Calu3 (cell line): Measurements from ENCODE around the gene RIOX2. TPM values are rescaled to one million over a fixed set of nuclear protein-coding genes. Genes with fewer than 3 reads are reported as not detected.

Experiments
- Bru-seq: library from RNA; stranded (reverse); fragments of 400-500 nt; gene quantifications from one replicate; lab custom pipeline; 2021; lab: Mats Ljungman, UMichigan
- BruChase-seq, 2 experiments: library from RNA; stranded (reverse); fragments of 400-500 nt; gene quantifications; one replicate each; lab custom pipeline; 2021; lab: Mats Ljungman, UMichigan
- BruUV-seq: library from RNA; stranded (reverse); fragments of 400-500 nt; replicated peaks from 2 replicates; lab custom pipeline; 2021; lab: Mats Ljungman, UMichigan
- CTCF ChIA-PET: fragments of 300-600 bp; sonication (Branson Sonifier 250); formaldehyde crosslinking; loops from one replicate; lab custom pipeline; 2022; ENCODE audit warnings: antibody characterized with exemption; lab: Charles Lee
- DNase-seq: peaks from one replicate; pipeline ENCODE4 v3.0.0; 2022
- H3K27ac Mint-ChIP-seq: one replicate; pipeline ENCODE4 v1.8.0; 2022; ENCODE audit warnings: mixed read lengths; ENCODE audit not compliant: unreplicated experiment
- H3K27me3 Mint-ChIP-seq: one replicate; pipeline ENCODE4 v1.8.0; 2022; ENCODE audit warnings: mixed read lengths; ENCODE audit not compliant: unreplicated experiment
- H3K36me3 Mint-ChIP-seq: one replicate; pipeline ENCODE4 v1.8.0; 2022; ENCODE audit warnings: mild to moderate bottlenecking, moderate library complexity, mixed read lengths; ENCODE audit not compliant: insufficient read depth, unreplicated experiment
- H3K4me1 Mint-ChIP-seq: one replicate; pipeline ENCODE4 v1.8.0; 2022; ENCODE audit warnings: mild to moderate bottlenecking, low read depth, mixed read lengths; ENCODE audit not compliant: unreplicated experiment
- H3K4me3 Mint-ChIP-seq: one replicate; pipeline ENCODE4 v1.8.0; 2022; ENCODE audit warnings: mild to moderate bottlenecking, low read depth, moderate library complexity, mixed read lengths; ENCODE audit not compliant: unreplicated experiment
- H3K9me3 Mint-ChIP-seq: one replicate; pipeline ENCODE4 v1.8.0; 2022; ENCODE audit warnings: low read depth, mixed read lengths; ENCODE audit not compliant: unreplicated experiment
- CTCF ChIP-seq: fragments of 200-600 bp; IDR thresholded peaks from one replicate; pipeline ENCODE4 v1.8.0; 2022; ENCODE audit warnings: antibody characterized with exemption; ENCODE audit not compliant: unreplicated experiment
- intact Hi-C: fragments of 100-400 bp; cut with micrococcal nuclease; formaldehyde crosslinking; loops from one replicate; pipeline ENCODE4 v1.10.0; 2022; ENCODE audit not compliant: unreplicated experiment
- long read RNA-seq: library from polyadenylated mRNA; stranded (forward); transcript quantifications from one replicate; pipeline ENCODE4 v2.0.0, GENCODE V29; 2022
- total RNA-seq: library from RNA; stranded (reverse); gene quantifications from 2 replicates; pipeline ENCODE4 v1.2.3, GENCODE V29; 2022

The RIOX2 gene
- total RNA-seq: 32.1 and 36.3 TPM in 2 replicates
- Bru-seq, nascent RNA: percentile 82 among the genes with signal in this experiment
- percentile 74 among the genes with signal in this experiment for BruChase-seq, experiment 1, labeled RNA remaining after a 6-hour chase
- percentile 74 among the genes with signal in this experiment for BruChase-seq, experiment 2, labeled RNA remaining after a 2-hour chase
- long read RNA-seq, transcript RIOX2-203 (10 exons, 2,341 nt): major isoform, 16 of 37 reads
- long read RNA-seq, partial matches to known transcripts: 10 of 37 reads
- long read RNA-seq, other reads (novel, unspliced or antisense): 9 of 37 reads

DNA sequence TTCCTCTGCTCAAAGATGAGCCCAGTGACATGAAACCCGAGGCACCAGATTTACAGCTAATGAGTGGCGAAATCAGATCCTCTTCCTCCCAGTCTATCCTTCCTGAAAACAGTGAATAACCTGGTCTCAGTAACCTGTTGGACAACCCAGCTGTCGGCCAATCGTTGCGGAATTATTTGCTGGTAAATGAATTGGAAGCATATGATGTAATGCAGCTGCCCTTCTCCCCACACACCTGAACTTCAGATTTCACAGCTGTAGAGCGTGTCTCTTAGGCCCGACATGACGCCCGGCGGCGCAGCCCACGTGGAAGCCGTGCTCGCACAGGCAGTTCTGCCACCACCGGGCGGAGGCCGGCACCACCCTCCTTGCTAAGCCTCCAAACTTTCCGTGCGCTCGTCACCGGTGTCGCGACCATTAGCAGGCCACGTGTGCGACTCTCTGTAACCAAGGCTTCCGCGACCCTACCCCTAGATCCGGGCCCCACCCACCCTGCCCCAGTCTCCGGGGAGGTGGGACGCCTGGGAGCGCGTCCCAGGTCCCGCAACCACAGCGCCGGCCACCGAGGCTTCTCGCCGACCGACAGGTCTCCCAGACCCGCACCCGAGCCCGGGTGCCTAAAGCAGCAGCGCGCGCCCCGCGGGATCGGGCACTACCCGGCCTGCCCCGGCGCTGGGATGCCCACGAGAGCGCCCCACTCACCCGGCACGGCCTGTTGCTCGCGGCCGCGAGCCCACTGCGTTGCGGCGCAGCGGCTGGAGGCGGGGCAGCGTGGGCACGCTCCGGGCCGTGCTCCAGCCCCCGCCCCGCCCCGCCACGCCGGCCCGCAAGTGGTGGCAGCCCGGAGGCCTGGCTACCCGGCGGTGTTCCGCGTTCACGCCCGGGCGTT lies at the start of gene RIOX2:
RIOX2 (minus strand) TSS at position 753 of the 889 bp plus-strand sequence. CDS start 4,838 bp downstream, outside the sequence.
- Mint-ChIP-seq H3K4me1 (peaks cover 15% of the 10 kb centered on the region), H3K4me3 (peak within 1 kb of the TSS; percentile 95), H3K27me3 (no peaks in the 10 kb centered on the region), H3K36me3 (peaks cover 9% of the 10 kb centered on the region), H3K9me3 (no peaks in the 10 kb centered on the region), H3K27ac (peak within 1 kb of the TSS; percentile 97)
- intact Hi-C loops: loop anchor here (2.0 kb wide), 1 partner anchor 51 kb away; no protein-coding TSS in a partner anchor
- CTCF ChIA-PET: interaction anchor here (1.1 to 1.3 kb wide), 2 partner anchors 42 to 51 kb away, joined by 4 to 7 read pairs; no protein-coding TSS in a partner anchor
- TF ChIP-seq CTCF: no peak
- peak; percentile 74 for DNase-seq
- BruUV-seq: no TSS peak

GRCh38 chr3:98020412-98020811 lies 48.2 kb upstream of the RIOX2 start:
- CTCF ChIA-PET: interaction anchor here (0.6 kb wide), 1 partner anchor 1158 kb away, joined by 3 read pairs; no protein-coding TSS in a partner anchor
- TF ChIP-seq CTCF: no peak
- BruUV-seq: no TSS peak
- no peak overlapping the region for H3K27ac Mint-ChIP-seq
- intact Hi-C loops: loop anchor here (5.0 kb wide), 1 partner anchor 73 kb away; no protein-coding TSS in a partner anchor
- H3K4me3 Mint-ChIP-seq: no peak overlapping the region
- H3K4me1 Mint-ChIP-seq: no peaks in the 10 kb centered on the region
- H3K36me3 Mint-ChIP-seq: no peaks in the 10 kb centered on the region
- H3K27me3 Mint-ChIP-seq: no peaks in the 10 kb centered on the region
- no peaks in the 10 kb centered on the region for H3K9me3 Mint-ChIP-seq
- no peak for DNase-seq

- Mint-ChIP-seq H3K36me3 (peaks cover 4% of the 10 kb centered on the region), H3K27me3 (no peaks in the 10 kb centered on the region), H3K27ac (no peak overlapping the region), H3K9me3 (no peaks in the 10 kb centered on the region), H3K4me1 (peaks cover 12% of the 10 kb centered on the region), H3K4me3 (no peak overlapping the region)
- CTCF ChIA-PET: interaction anchor here (0.7 kb wide), 1 partner anchor 759 kb away, joined by 5 read pairs; no protein-coding TSS in a partner anchor
- no TSS peak for BruUV-seq
- TF ChIP-seq CTCF: no peak
- no peak for DNase-seq
- intact Hi-C loops: no loop called here
Measured at GRCh38 chr3:98018301-98018700, 46.1 kb upstream of the RIOX2 start.

DNA sequence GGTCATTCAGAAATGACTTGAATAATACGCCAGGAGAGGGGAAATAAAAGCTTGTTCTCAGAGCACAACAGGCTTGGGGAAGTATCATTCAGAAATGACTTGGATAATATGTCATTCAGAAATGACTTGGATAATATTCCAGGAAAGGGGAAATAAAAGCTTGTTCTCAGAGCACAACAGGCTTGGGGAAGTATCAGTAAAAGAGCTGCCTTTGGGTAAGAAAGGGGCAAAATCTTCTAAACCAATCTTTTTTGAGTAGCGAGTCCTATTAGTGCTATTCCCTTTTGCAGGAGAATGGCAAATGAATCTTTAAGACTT lies 42.0 kb upstream of the RIOX2 start:
- Mint-ChIP-seq H3K4me3 (no peak overlapping the region), H3K9me3 (no peaks in the 10 kb centered on the region), H3K27me3 (no peaks in the 10 kb centered on the region), H3K36me3 (peaks cover 6% of the 10 kb centered on the region), H3K4me1 (peaks cover 23% of the 10 kb centered on the region), H3K27ac (no peak overlapping the region)
- DNase-seq: no peak
- CTCF ChIA-PET: interaction anchor here (2.5 kb wide), 1 partner anchor 8 kb away, joined by 17 read pairs; no protein-coding TSS in a partner anchor
- intact Hi-C loops: no loop called here
- no TSS peak for BruUV-seq
- TF ChIP-seq CTCF: no peak
